NCI-H2029 (cell line): ENCODE measurements around the gene TRIM73.
"Not testable (repeated sequence)": the region's sequence is repeated elsewhere in the genome, so short reads cannot be mapped to it uniquely, and the experiment has no call there.

Experiments used
- DNase-seq: peaks from one replicate; lab custom pipeline; 2025; lab: John Stamatoyannopoulos, UW

TRIM73 gene

GRCh38 chr7:75415829-75416373 is 20.5 kb downstream of the TRIM73 start:
- DNase-seq = not testable (repeated sequence)

- DNase-seq = not testable (repeated sequence)
Measured at GRCh38 chr7:75416787-75417186, 21.4 kb downstream of the TRIM73 start.

- DNase-seq = not testable (repeated sequence)
Measured at GRCh38 chr7:75418292-75418858, 22.9 kb downstream of the TRIM73 start.

- not testable (repeated sequence) for DNase-seq
Measured at GRCh38 chr7:75419210-75419609, 23.8 kb downstream of the TRIM73 start.

GRCh38 chr7:75419693-75420092 is 24.3 kb downstream of the TRIM73 start:
- DNase-seq = not testable (repeated sequence)

- not testable (repeated sequence) for DNase-seq
Measured at GRCh38 chr7:75420152-75420551, 24.7 kb downstream of the TRIM73 start.

- not testable (repeated sequence) for DNase-seq
Measured at GRCh38 chr7:75421798-75422710, 26.6 kb downstream of the TRIM73 start.

- DNase-seq = not testable (repeated sequence)
Measured at GRCh38 chr7:75423481-75423880, 28.1 kb downstream of the TRIM73 start.

GRCh38 chr7:75439000-75439399 is 43.6 kb downstream of the TRIM73 start:
- DNase-seq = not testable (repeated sequence)

GRCh38 chr7:75442101-75442464 is 46.7 kb downstream of the TRIM73 start:
- DNase-seq = not testable (repeated sequence)

GRCh38 chr7:75442465-75443111 is 47.2 kb downstream of the TRIM73 start:
- DNase-seq = not testable (repeated sequence)

GRCh38 chr7:75449946-75450345 is 54.5 kb downstream of the TRIM73 start:
- DNase-seq = not testable (repeated sequence)

GRCh38 chr7:75452494-75452955 is 57.1 kb downstream of the TRIM73 start:
- not testable (repeated sequence) for DNase-seq
